Tibial artery (tissue), 4 donors: ENCODE data around the gene KIDINS220.

ENCODE experiments used
- DNase-seq, 2 donors: peaks; one replicate each; pipeline ENCODE4 v3.0.0-alpha.2; 2019
- H3K27ac ChIP-seq, 2 donors: fragments of 200-600 bp; sonication (generic) in 1 of 2; 1 replicate in 1 of 2; 2 replicates in 1 of 2; pipeline ENCODE4 v1.5.1; 2018 to 2019; ENCODE audit warnings: mild to moderate bottlenecking in 1 of 2
- H3K27me3 ChIP-seq, 2 donors: fragments of 200-600 bp; sonication (generic) in 1 of 2; one replicate each; pipeline versions ENCODE4 v1.5.1 to v1.6.0; 2016 to 2019
- H3K36me3 ChIP-seq, 3 donors: fragments of 200-600 bp; sonication (generic) in 2 of 3; one replicate each; pipeline ENCODE4 v1.5.1; 2016 to 2019; ENCODE audit warnings: mild to moderate bottlenecking in 2 of 3
- H3K4me1 ChIP-seq, 4 donors: fragments of 200-600 bp; sonication (generic) in 2 of 4; 1 replicate in 3 of 4; 2 replicates in 1 of 4; pipeline ENCODE4 v1.5.1; 2016 to 2019
- H3K4me3 ChIP-seq, 2 donors: fragments of 200-600 bp; sonication (generic) in 1 of 2; 1 replicate in 1 of 2; 2 replicates in 1 of 2; pipeline ENCODE4 v1.5.1; 2018 to 2019; ENCODE audit warnings: mild to moderate bottlenecking in 2 of 2
- H3K9me3 ChIP-seq, 3 donors: fragments of 200-600 bp; sonication (generic) in 1 of 3; one replicate each; pipeline ENCODE4 v1.5.1; 2016 to 2019
- CTCF ChIP-seq, 2 experiments: fragments of 200-600 bp in 1 of 2; fragments of 450-650 bp in 1 of 2; IDR thresholded peaks; one replicate each; pipeline ENCODE4 v1.5.1; 2017 to 2019; ENCODE audit warnings: antibody characterized with exemption in 2 of 2, mild to moderate bottlenecking in 1 of 2, moderate library complexity in 1 of 2
- intact Hi-C: fragments of 100-400 bp; cut with DNase I; formaldehyde crosslinking; loops from one replicate; pipeline ENCODE4 v1.15.0; 2023; ENCODE audit warnings: low total_unique reads

KIDINS220 gene

GRCh38 chr2:8853426-8853825 lies 16.0 kb upstream of the KIDINS220 start:
- peaks cover 0 to 6% (median 0%) of the 10 kb centered on the region in 3 donors for H3K36me3 ChIP-seq
- H3K27ac ChIP-seq: no peak overlapping the region
- no peaks in the 10 kb centered on the region for H3K9me3 ChIP-seq
- H3K27me3 ChIP-seq: no peaks in the 10 kb centered on the region
- no peaks in the 10 kb centered on the region for H3K4me1 ChIP-seq
- TF ChIP-seq CTCF (IDR thresholded peaks at IDR 0.05): no peak
- intact Hi-C loops: no loop called here
- no peak for DNase-seq
- no peak overlapping the region for H3K4me3 ChIP-seq

GRCh38 chr2:8851811-8852560 lies 14.6 kb upstream of the KIDINS220 start:
- no peak overlapping the region for H3K27ac ChIP-seq
- H3K36me3 ChIP-seq: no peaks in the 10 kb centered on the region
- DNase-seq: no peak
- no peaks in the 10 kb centered on the region for H3K27me3 ChIP-seq
- TF ChIP-seq CTCF (IDR thresholded peaks at IDR 0.05): no peak
- intact Hi-C loops: no loop called here
- no peak overlapping the region for H3K4me3 ChIP-seq
- H3K9me3 ChIP-seq: no peaks in the 10 kb centered on the region
- H3K4me1 ChIP-seq: no peaks in the 10 kb centered on the region

- Histone ChIP-seq H3K9me3 (no peaks in the 10 kb centered on the region), H3K27ac (no peak overlapping the region), H3K27me3 (peaks cover 0 to 5% of the 10 kb centered on the region in 2 donors), H3K4me3 (no peak overlapping the region), H3K36me3 (no peaks in the 10 kb centered on the region), H3K4me1 (no peaks in the 10 kb centered on the region)
- TF ChIP-seq CTCF (IDR thresholded peaks at IDR 0.05): no peak
- intact Hi-C loops: no loop called here
- no peak for DNase-seq
Measured at GRCh38 chr2:8850845-8851487, 13.6 kb upstream of the KIDINS220 start.

- intact Hi-C loops: no loop called here
- Histone ChIP-seq H3K36me3 (no peaks in the 10 kb centered on the region), H3K27ac (no peak overlapping the region), H3K9me3 (no peaks in the 10 kb centered on the region), H3K4me3 (no peak overlapping the region), H3K4me1 (no peaks in the 10 kb centered on the region), H3K27me3 (peaks cover 0 to 5% of the 10 kb centered on the region in 2 donors)
- DNase-seq: no peak
- TF ChIP-seq CTCF (IDR thresholded peaks at IDR 0.05): no peak
Measured at GRCh38 chr2:8849327-8849726, 11.9 kb upstream of the KIDINS220 start.

- H3K4me1 ChIP-seq: no peaks in the 10 kb centered on the region
- H3K36me3 ChIP-seq: no peaks in the 10 kb centered on the region
- intact Hi-C loops: no loop called here
- peaks cover 0 to 5% of the 10 kb centered on the region in 2 donors for H3K27me3 ChIP-seq
- no peak overlapping the region for H3K4me3 ChIP-seq
- no peak for DNase-seq
- no peak overlapping the region for H3K27ac ChIP-seq
- H3K9me3 ChIP-seq: no peaks in the 10 kb centered on the region
- TF ChIP-seq CTCF (IDR thresholded peaks at IDR 0.05): no peak
Measured at GRCh38 chr2:8848328-8849100, 11.1 kb upstream of the KIDINS220 start.
